GM18858 (cell line): Measurements from ENCODE around the gene CDH4.

Experiments
- ATAC-seq: cut with Tn5 transposase; IDR thresholded peaks from one replicate; pipeline ENCODE4 v1.9.1; 2021; ENCODE audit not compliant: unreplicated experiment

CDH4 gene

DNA sequence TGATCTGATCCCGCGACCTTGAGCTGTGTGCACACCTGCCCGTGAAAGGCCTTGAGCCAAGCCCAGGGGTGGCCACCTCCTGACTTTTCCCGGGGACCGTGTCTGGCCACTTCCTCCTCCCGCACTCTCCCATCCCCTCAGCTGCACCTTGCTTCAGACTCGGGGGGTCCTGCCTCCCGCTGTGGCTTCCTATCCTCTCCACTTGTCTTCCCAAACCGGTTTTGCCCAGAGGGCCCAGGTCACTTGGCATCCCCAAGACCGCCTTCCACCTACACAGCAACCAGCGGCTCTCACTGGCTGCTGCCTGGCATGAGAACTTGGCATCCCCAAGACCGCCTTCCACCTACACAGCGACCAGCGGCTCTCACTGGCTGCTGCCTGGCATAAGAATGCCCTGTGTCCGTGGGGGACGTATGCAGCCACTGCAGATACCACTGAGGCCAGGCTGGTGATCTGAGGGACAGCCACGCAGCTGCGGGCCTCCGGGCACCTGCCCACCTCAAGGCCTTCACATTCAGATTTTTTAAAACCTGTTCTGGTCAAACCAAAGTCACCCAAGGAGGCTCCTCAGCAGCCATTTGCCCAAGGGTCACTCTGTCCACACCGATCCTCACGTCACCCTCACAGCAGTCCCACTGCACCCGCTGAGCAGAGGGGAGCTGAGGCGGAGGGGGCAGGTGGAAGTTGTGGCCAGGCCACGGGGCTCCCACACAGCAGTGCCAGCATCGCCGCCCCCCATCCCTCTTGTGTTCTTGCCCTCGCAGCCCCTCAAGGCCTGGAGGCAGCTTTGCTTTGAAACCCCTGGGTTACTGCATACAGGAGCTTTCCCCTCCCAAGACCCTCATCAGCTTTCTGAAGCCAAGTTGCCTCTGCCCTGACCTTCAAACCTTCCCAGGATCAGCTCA lies 568.1 kb downstream of the CDH4 start:
- ATAC-seq: no peak

DNA sequence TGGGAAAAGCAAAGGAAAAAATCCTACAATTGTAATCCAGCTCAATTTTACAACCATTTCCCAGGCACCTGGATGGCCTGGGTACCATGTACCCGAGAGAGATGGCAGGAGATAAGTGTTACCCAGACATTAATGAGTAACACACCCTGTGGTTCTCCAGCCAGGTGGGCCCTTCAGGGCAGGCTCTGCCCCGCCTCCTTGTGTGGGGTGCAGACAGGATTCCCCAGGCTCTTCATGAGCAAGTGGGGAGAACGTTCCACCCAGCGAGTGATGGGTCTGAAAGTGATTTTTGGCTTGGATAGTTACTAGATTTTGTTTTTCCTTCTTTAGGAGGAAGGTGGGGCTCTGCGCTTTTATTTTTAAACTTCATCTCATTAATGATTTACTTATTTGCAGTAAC lies 569.7 kb downstream of the CDH4 start:
- no peak for ATAC-seq

DNA sequence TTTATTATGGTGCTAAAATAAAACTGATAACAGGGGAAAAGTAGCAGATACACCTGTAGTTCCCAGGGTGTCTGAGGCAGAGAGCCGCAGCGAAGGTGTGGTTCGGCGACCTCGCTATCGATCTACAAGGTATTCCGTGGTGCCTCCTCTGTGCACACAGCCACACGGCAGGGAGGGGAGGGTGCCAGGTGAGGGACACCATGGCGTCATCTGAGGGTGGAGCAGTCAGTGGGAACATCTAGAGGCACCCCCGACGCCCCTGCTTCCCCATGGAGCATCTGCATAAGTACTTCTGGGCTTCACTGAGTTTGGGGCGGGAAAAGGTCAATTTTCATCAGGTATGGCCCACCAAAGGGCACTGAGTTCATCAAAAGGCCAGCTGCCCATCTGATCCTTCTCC lies 570.3 kb downstream of the CDH4 start:
- ATAC-seq: no peak

DNA sequence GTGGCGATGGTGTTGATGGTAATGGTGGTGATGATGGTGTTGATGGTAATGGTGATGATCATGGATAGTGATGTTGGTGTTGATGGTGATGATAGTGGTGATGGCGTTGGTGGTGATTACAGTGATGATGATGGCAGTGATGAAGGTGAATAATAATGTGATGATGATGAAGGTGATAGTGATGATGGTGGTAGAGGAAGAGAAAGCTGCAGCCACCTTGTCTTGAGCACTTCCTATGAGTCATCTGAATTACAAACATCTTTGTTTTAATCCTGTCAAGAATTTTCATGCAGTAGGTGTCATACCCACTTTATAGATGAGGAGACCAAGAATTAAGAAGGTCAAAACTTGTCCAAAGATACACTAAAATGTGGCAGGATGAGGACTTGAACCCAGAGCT lies 571.2 kb downstream of the CDH4 start:
- ATAC-seq: no peak

DNA sequence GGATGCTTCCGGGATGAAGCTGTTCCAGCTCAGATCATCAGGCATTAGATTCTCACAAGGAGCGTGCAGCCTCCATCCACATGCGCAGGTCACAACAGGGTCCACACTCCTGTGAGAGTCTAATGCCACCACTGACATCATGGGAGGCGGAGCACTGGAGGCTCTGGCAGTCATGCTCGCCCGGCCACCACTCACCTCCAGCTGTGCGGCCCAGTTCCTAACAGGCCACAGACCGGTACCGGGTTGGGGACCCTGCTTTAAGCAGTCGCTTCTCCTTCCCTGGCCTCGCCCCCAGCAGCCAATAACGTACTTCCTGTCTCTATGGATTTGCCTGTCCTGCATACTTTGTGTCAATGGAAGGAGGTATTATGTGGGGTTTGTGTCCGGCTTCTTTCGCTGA lies 576.8 kb downstream of the CDH4 start:
- ATAC-seq: no peak

DNA sequence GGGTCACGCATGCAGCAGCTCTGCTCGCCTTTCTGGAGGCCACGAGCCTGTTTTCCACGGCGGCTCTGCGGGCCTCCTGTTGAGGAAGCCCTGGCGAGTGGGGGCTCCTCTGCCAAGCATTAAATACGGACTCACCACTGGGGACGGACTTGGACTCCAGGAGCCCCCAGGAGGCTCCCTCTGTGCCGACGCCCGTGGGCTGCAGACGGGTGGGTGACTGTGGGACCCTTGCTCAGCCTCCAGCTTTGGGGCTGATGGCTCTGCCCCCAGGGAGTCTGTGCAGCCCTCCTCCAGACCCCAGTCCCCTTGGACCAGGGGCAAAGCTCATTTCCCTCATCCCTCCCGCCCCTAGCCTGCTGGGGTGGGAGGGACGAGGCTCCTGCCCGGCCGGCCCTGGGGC lies 577.5 kb downstream of the CDH4 start:
- ATAC-seq: no peak

DNA sequence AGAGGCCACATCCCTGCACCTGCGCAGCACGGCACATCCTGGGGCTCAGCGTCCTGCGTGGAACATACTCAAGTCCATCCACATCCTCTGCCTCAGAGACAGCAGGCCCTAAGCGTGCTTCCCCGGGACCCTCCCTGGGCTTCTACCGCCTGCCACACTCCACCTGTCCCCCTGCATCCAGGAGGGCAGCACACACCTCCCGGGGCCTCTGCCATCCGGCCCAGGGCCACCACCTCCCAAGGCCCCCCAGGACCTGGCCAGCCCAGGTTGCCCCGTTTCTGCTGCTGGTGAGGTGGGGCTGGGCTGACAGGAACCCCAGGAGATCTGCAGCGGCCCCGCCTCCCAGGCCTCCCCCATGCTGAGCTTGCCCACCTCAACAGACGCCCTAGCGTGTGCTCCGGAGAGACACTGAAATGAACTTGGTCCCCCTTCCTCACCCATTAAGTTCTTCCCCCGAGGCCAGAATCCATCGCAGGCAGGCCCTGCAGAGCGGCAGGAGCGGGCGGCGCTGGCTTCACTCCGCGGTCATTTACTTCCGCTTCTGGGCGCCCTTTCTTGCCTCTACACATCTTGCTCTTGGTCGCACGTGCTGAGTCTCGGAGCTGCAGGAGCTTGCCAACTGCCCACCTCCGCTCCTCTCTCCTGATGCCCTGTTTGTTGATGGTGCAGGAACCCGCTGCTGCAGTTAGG lies 578.3 kb downstream of the CDH4 start:
- ATAC-seq: no peak

DNA sequence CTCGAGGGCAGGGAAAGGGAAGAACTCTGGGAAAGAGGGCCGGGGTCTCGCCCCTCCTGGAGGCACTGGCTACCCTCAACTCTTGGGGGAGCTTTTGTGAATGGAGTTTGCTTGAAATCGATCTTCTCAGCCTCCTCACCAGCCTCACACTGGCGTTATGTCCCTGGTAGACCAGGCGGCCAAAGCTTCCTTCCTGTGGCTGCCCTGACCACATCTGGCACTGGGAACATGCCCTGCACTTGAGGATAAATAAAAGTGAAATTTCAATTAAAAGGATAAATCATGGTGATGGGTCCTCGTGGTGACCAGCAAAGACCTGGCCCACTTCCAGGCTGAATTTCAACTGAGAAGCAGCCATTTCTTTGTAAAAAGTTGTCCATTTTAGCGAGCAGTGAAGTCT lies 578.9 kb downstream of the CDH4 start:
- no peak for ATAC-seq

DNA sequence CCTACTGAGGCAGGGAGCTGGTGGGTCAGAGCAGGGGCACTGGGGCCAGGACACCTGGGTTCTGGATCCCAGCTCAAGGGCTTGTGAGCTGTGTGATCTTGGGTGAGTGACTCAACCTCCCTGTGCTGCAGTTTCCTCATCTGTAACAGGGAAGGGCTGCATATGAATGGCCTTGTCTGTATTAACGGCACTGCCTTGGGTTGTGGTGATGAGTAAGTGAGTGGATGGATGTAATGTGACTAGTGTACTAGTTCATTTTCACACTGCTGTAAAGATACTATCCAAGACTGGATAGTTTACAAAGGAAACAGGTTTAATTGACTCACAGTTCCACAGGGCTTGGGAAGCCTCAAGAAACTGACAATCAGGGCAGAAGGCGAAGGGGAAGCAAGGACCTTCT lies 580.1 kb downstream of the CDH4 start:
- ATAC-seq: no peak

DNA sequence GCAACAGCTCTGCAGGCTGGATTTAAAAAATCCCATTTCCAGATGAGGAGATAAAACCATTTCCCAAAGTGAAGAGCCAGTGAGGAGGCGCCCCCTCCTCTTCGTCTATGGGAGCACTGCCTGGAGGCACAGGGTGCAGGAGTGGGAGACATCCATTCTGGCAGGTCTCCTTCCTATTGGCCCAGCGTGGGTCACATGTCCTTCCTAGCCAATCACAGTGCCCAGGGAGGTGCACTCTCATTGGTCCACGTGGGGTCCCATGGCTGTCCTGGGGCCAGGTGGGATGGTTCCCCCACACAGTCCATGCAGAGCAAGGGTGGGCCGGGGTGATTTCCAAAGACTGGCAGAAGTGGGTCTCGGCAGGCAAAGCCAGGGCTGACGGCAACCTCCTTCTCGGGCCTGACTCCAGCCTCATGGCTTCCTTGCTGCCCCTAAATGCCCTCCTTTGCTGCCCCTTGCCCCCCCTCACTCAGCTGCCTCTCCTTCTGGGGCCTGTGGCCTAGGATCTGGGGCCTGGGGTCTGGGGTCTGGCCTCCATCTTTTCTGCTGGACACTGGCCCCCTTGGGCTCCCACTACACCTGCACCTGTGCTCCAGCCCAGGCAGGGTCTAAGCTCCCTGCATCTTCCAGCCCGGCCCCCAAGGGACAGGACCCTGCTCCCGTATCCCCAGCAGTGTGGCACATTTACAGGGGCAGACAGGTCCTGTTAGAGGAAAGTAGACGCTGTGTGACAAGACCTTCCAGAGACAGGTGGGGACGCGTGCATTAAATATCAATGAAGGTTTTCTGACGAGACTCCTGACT lies 581.9 kb downstream of the CDH4 start:
- no peak for ATAC-seq

DNA sequence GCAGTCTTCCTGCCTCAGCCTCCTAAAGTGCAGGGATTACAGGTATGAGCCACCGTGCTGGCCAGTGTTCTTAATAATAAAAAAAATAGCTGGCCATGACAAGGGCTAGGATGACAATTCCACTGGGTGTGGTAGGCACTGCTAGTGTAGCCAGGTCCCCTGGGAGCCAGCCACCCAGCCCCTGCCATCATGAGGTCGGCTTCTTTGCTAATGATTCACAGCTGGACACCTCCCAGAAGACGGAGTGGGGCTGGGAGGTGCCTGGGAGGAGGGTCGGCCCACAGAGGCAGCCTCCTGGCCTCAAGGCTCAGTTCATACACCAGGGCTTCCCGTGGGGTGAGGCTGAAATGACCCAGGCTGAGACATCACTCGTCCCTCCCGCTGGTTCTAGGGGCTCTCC lies 583.2 kb downstream of the CDH4 start:
- ATAC-seq: no peak

DNA sequence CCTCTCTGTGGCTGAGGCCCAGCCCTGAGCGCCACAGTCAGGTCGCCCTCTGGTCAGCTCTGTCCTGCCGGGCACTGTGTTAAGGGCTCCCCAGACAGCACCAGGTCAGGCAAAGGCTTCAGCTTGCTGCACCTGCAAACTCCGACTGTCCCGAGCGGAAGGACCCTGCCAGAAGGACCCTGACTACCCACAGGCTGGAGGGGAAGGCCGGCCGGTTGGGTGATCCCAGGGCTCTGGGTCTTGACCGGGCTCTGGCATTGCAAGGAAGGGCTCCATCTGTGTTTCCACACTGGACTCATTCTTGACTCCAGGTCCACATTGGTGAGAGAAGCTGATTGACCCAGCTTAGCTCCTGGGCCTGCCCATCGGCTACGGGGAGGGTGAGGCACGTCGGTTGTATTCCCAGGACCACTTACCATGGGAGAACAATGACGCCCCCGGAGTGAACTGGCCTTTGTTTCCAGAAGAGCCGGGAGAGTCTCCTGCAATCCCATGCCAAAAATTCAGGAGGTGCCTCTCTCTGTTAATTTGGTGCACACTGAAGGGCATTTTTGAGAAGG lies 583.8 kb downstream of the CDH4 start:
- ATAC-seq: no peak

DNA sequence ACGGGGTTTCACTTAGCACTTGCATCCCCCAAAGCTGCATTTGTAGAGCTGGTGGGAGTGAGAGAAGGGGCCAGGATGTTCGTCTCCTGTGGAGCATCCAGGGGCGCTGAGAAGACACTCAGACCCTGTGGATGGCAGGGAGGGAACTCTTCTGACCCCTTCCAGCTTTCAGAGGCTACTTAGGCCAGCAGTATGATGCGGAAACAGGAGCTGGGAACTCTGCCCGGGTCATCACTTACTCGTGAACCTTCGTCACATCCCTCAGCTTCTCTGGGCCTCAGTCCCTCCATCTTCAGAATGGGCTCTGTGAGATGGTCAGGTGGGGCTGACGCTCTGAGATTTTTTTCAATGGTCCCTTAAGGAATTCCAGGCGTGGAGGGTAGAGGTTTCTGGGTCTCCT lies 585.1 kb downstream of the CDH4 start:
- ATAC-seq: no peak

DNA sequence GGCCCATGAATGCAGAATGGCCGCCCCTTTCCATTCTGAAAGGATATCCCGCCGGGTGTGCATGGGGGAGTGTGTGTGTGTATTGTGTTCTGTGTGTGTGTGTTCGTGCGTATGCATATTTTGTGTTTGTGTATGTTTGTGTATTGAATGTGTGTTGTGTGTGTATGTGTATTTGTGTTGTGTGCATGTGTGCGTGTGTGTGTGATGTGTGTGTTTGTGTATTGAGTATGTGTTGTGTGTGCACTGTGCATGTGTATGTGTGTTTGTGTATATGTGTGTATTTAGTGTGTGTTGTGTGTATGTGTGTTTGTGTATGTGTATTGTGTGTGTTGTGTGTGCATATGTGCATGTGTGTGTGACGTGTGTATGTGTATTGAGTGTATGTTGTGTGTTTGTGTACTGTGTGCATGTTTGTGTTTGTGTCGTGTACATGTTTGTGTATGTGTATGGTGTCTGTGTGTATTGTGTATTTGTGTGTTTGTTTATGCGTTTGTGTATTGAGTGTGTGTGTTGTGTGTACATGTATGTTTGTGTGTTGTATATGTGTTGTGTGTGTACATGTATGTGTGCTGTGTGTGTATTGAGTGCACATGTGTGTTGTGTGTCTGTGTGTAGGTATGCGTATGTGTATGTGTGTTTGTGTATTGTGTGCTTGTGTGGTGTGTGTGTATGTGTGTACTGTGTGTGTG lies 587.3 kb downstream of the CDH4 start:
- no peak for ATAC-seq

DNA sequence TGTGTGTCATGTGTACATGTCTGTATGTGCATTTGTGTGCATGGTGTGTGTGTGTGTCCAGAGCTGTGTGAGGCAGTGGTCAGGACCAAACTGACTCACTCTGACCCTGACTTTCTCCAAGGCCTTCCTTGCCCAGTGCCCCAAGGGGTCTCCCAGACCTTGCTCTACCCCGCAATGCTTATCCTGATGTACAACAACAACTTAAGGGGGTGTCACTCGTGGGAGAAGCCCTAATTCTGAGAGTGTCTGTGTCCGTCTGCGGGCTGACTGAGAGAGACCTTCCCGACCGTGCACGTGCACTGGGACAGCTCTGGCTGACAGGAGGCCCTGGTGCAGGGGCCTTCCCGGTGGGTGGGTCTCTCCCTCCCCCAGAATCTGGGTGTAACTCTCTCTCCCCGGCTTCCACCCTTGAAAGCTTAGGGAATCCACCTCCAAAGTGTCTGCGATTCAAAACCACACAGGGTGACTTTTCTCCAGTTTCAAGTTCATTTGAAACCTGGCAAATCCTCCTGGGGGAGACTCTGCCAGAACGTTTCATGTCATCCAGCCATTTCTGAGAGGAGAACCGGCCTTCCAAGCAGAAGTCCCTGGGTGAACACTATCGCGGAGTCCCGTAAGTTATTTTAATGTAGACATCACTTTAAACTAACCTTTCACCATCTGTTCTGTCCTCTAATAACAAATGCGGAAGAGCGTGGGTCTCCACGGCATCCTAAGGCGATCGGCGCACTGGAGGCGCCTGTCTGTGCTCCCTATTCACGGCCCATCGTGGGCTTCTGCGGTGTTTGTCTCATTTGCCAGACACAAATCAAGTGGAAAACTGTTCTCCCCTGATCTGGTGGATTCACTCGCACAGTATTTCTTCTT lies 588.1 kb downstream of the CDH4 start:
- no peak for ATAC-seq

DNA sequence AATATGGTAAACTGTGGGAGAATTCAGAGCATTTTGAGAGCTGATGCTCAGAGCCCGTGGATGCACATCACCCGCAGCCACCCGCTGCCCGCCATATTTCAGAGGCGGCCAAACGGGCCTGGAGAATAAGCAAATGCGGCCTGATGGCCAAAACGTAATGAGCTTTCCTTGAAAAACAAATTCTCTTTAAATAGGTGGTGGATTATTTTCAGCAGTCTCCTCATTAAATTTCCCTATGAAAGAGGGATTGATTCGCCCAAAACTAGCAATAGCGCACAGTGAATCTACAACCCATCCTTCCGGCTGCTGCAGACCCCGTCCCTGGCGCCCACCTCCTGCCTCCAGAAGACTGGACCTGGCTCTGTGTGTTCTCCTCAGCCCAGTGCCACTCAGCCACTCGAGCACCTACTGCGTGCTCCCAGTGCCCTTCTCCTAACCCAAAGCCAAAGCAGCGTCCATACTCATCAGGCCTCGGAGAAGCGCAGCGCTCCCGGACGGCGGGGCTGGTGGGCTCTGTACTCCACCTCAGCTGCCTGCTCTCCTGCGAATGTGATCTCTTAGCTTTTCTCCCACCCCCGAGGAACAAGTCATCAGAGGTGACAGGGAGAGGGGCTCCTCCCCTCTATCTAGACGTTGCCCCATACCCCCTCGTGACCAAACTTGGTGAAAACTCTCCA lies 588.9 kb downstream of the CDH4 start:
- no peak for ATAC-seq

DNA sequence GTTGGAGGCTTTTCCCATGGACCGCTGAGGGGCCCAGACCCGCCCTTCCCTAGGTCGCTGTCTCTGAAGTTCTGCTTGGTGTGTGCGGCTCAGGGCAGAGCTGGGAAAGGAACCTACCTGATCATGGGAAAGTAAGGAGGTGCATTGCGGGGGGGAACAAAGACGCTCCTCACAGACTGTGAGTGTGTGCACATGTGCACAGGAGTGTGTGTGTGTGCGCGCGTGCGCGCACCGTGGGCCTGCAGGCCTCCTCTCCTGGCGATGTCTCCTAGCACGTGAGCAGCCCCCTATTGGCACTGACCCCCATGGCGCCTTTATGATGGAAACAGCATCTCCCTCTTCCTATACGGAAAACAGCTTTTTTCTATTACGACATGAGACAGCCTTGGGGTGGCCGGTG lies 589.5 kb downstream of the CDH4 start:
- ATAC-seq: no peak

DNA sequence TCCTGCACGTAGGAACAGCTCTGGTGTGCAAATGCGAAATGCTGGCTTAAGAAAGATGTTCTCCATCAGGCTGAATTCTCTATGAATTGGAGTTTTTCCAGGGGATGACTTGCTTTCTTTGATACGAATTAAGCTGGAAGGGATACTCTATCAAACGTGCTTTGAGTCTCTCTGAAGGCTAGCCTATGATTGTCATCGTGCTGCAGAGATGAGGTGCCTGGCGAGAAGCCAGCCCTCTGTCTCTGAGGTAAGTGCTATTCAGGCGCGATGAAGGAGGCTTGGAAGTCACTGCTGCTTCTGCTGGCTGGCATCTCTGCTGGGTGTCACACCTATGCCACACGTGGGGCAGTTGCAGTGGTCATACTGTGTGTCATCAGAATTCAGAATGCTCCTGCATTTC lies 589.9 kb downstream of the CDH4 start:
- no peak for ATAC-seq

DNA sequence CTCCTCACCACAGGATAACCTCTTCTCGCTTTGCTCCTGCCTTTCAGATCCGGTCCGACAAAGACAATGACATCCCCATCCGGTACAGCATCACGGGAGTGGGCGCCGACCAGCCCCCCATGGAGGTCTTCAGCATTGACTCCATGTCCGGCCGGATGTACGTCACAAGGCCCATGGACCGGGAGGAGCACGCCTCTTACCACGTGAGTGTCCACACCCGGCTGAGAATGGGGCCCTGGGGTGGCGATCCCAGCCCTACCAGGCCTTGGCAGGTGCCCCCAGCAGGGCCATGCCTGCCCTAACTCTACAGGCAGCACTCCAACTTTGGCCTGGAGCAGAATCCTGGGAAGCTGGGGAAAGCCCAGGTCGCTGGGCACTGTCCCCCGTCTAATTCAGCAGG lies 592.6 kb downstream of the CDH4 start:
- no peak for ATAC-seq
